Measurements from ENCODE around the gene SLC5A11. TPM values are rescaled to one million over a fixed set of nuclear protein-coding genes. Genes with fewer than 3 reads are reported as not detected.

Gene SLC5A11
- total and polyA plus RNA-seq, 2 of the 13 experiments (the other 11 are each of a cell fraction or from before 2014, with no cell fraction given) = 1.2 to 3.3 TPM

GRCh38 chr16:24844101-24845030, 1.4 kb upstream of the SLC5A11 start (continued):
- no peak for TF ChIP-seq HOXD1 (CRISPR knock-in tag; IDR thresholded peaks at IDR 0.05)
- TF ChIP-seq SMAD3 (CRISPR knock-in tag; IDR thresholded peaks at IDR 0.05) = no peak
- TF ChIP-seq TEF (CRISPR knock-in tag; IDR thresholded peaks at IDR 0.05) = no peak
- no peak for TF ChIP-seq BRF2 (CRISPR knock-in tag; IDR thresholded peaks at IDR 0.05)
- TF ChIP-seq PBX2 (CRISPR knock-in tag; IDR thresholded peaks at IDR 0.05) = no peak
- TF ChIP-seq ZNF597 (CRISPR knock-in tag; IDR thresholded peaks at IDR 0.05) = no peak
- no peak for TF ChIP-seq AHR (CRISPR knock-in tag; IDR thresholded peaks at IDR 0.05)
- TF ChIP-seq ATF2 (CRISPR knock-in tag; IDR thresholded peaks at IDR 0.05) = no peak
- no peak for TF ChIP-seq CSRNP1 (CRISPR knock-in tag; IDR thresholded peaks at IDR 0.05)
- peak; percentile 69 for TF ChIP-seq GATAD2A (CRISPR knock-in tag; IDR thresholded peaks at IDR 0.05)
- TF ChIP-seq FOXK2 (IDR thresholded peaks at IDR 0.05) = no peak

All from HepG2 (cell line).